WTC11 (cell line): ENCODE measurements around the gene CHST11. TPM values are rescaled to one million over a fixed set of nuclear protein-coding genes. Genes with fewer than 3 reads are reported as not detected.

Experiments used
- ATAC-seq: fragments of 200-7000 bp; cut with Tn5 transposase; 2 replicates; pipeline ENCODE4 v1.10.0; 2021; ENCODE audit warnings: mild to moderate bottlenecking, moderate library complexity
- CTCF ChIA-PET: fragments of 300-600 bp; sonication (Branson Sonifier 250); formaldehyde crosslinking; loops from one replicate; lab custom pipeline; 2021; ENCODE audit warnings: antibody characterized with exemption; lab: Charles Lee
- POLR2A ChIA-PET: fragments of 350-600 bp; sonication (Branson Sonifier 250); formaldehyde crosslinking; loops from one replicate; lab custom pipeline; 2021; ENCODE audit warnings: antibody characterized with exemption; lab: Charles Lee
- DNase-seq: peaks from one replicate; pipeline ENCODE4 v3.0.0; 2021; ENCODE audit warnings: low spot score
- H3K27ac Mint-ChIP-seq: 2 replicates; pipeline ENCODE4 v1.8.0; 2021; ENCODE audit warnings: mixed read lengths
- H3K27me3 Mint-ChIP-seq: 2 replicates; pipeline ENCODE4 v1.8.0; 2021; ENCODE audit warnings: low read depth, mild to moderate bottlenecking, moderate library complexity, mixed read lengths
- H3K36me3 Mint-ChIP-seq: 2 replicates; pipeline ENCODE4 v1.8.0; 2021; ENCODE audit warnings: mixed read lengths
- H3K4me1 Mint-ChIP-seq: 2 replicates; pipeline ENCODE4 v1.8.0; 2022; ENCODE audit warnings: mixed read lengths
- H3K4me3 Mint-ChIP-seq: 2 replicates; pipeline ENCODE4 v1.8.0; 2021; ENCODE audit warnings: mild to moderate bottlenecking, moderate library complexity, mixed read lengths
- H3K9me3 Mint-ChIP-seq: 2 replicates; pipeline ENCODE4 v1.8.0; 2021; ENCODE audit warnings: mixed read lengths
- ATF1 ChIP-seq: sonication (generic); formaldehyde crosslinking; IDR thresholded peaks from 2 replicates; pipeline ENCODE4 v1.8.1; 2023; ENCODE audit warnings: mild to moderate bottlenecking, moderate library complexity, missing genetic modification reagents
- CREM ChIP-seq: sonication (generic); formaldehyde crosslinking; IDR thresholded peaks from 2 replicates; pipeline ENCODE4 v1.8.1; 2022; ENCODE audit warnings: mild to moderate bottlenecking, missing genetic modification reagents, moderate library complexity
- FOXK1 ChIP-seq: sonication (generic); formaldehyde crosslinking; IDR thresholded peaks from 2 replicates; pipeline ENCODE4 v1.8.0; 2022; ENCODE audit warnings: mild to moderate bottlenecking, moderate library complexity, missing genetic modification reagents
- GRHL2 ChIP-seq: fragments of 250-450 bp; sonication (Bioruptor Pico); IDR thresholded peaks from 2 replicates; pipeline ENCODE4 v1.8.0; 2022; ENCODE audit warnings: mild to moderate bottlenecking, moderate library complexity; ENCODE audit not compliant: insufficient replicate concordance, severe bottlenecking
- MLX ChIP-seq: sonication (generic); formaldehyde crosslinking; IDR thresholded peaks from 2 replicates; pipeline ENCODE4 v1.8.1; 2023; ENCODE audit warnings: mild to moderate bottlenecking, missing genetic modification reagents, moderate library complexity
- PREB ChIP-seq: sonication (generic); formaldehyde crosslinking; IDR thresholded peaks from 2 replicates; pipeline ENCODE4 v1.8.1; 2022; ENCODE audit warnings: mild to moderate bottlenecking, missing genetic modification reagents, moderate library complexity, borderline replicate concordance
- PRRX2 ChIP-seq: fragments of 250-450 bp; sonication (Bioruptor Pico); IDR thresholded peaks from 2 replicates; pipeline ENCODE4 v1.8.0; 2021; ENCODE audit warnings: mild to moderate bottlenecking
- RORB ChIP-seq: fragments of 250-450 bp; sonication (Bioruptor Pico); IDR thresholded peaks from 2 replicates; pipeline ENCODE4 v1.9.0; 2021; ENCODE audit warnings: mild to moderate bottlenecking
- SP1 ChIP-seq: sonication (generic); formaldehyde crosslinking; conservative IDR thresholded peaks from 2 replicates; pipeline ENCODE4 v1.8.1; 2022; ENCODE audit warnings: missing genetic modification reagents
- TEAD1 ChIP-seq: sonication (generic); formaldehyde crosslinking; IDR thresholded peaks from 2 replicates; pipeline ENCODE4 v1.8.0; 2022; ENCODE audit warnings: mild to moderate bottlenecking, missing genetic modification reagents
- ZBTB43 ChIP-seq: sonication (generic); formaldehyde crosslinking; IDR thresholded peaks from 2 replicates; pipeline ENCODE4 v1.8.1; 2023; ENCODE audit warnings: mild to moderate bottlenecking, missing genetic modification reagents
- ZNF219 ChIP-seq: sonication (generic); formaldehyde crosslinking; IDR thresholded peaks from 2 replicates; pipeline ENCODE4 v1.8.0; 2023; ENCODE audit warnings: missing genetic modification reagents, mild to moderate bottlenecking, borderline replicate concordance
- ZNF425 ChIP-seq: fragments of 250-450 bp; sonication (Bioruptor Pico); conservative IDR thresholded peaks from 2 replicates; pipeline ENCODE4 v1.9.0; 2021; ENCODE audit warnings: mild to moderate bottlenecking
- total RNA-seq: library from RNA; stranded (reverse); gene quantifications from 3 replicates; pipeline ENCODE4 v1.2.3, GENCODE V29; 2021
- TF ChIP-seq, protein P1 (sequence below): sonication (generic); formaldehyde crosslinking; IDR thresholded peaks from 2 replicates; pipeline ENCODE4 v1.8.0; 2023; ENCODE audit warnings: missing genetic modification reagents, mild to moderate bottlenecking, borderline replicate concordance
- TF ChIP-seq, protein P2 (sequence below): fragments of 250-450 bp; sonication (Bioruptor Pico); IDR thresholded peaks from 2 replicates; pipeline ENCODE4 v1.9.0; 2021; ENCODE audit warnings: mild to moderate bottlenecking, borderline replicate concordance
- TF ChIP-seq, protein P3 (sequence below): sonication (generic); formaldehyde crosslinking; conservative IDR thresholded peaks from 2 replicates; pipeline ENCODE4 v1.8.1; 2022; ENCODE audit warnings: mild to moderate bottlenecking, missing genetic modification reagents
- TF ChIP-seq, protein P4 (sequence below): fragments of 250-450 bp; sonication (Bioruptor Pico); IDR thresholded peaks from 2 replicates; pipeline ENCODE4 v1.9.0; 2021; ENCODE audit warnings: mild to moderate bottlenecking

CHST11 gene
- total RNA-seq, 1 experiment from 2014 or later, result 24.2 TPM

GRCh38 chr12:104657726-104658484 is 201.2 kb downstream of the CHST11 start (continued):
- TF ChIP-seq, protein P1, sequence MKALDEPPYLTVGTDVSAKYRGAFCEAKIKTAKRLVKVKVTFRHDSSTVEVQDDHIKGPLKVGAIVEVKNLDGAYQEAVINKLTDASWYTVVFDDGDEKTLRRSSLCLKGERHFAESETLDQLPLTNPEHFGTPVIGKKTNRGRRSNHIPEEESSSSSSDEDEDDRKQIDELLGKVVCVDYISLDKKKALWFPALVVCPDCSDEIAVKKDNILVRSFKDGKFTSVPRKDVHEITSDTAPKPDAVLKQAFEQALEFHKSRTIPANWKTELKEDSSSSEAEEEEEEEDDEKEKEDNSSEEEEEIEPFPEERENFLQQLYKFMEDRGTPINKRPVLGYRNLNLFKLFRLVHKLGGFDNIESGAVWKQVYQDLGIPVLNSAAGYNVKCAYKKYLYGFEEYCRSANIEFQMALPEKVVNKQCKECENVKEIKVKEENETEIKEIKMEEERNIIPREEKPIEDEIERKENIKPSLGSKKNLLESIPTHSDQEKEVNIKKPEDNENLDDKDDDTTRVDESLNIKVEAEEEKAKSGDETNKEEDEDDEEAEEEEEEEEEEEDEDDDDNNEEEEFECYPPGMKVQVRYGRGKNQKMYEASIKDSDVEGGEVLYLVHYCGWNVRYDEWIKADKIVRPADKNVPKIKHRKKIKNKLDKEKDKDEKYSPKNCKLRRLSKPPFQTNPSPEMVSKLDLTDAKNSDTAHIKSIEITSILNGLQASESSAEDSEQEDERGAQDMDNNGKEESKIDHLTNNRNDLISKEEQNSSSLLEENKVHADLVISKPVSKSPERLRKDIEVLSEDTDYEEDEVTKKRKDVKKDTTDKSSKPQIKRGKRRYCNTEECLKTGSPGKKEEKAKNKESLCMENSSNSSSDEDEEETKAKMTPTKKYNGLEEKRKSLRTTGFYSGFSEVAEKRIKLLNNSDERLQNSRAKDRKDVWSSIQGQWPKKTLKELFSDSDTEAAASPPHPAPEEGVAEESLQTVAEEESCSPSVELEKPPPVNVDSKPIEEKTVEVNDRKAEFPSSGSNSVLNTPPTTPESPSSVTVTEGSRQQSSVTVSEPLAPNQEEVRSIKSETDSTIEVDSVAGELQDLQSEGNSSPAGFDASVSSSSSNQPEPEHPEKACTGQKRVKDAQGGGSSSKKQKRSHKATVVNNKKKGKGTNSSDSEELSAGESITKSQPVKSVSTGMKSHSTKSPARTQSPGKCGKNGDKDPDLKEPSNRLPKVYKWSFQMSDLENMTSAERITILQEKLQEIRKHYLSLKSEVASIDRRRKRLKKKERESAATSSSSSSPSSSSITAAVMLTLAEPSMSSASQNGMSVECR (CRISPR knock-in tag), result no peak
- no peak for TF ChIP-seq MLX
- no peak for TF ChIP-seq FOXK1 (CRISPR knock-in tag)
- TF ChIP-seq, protein P2, sequence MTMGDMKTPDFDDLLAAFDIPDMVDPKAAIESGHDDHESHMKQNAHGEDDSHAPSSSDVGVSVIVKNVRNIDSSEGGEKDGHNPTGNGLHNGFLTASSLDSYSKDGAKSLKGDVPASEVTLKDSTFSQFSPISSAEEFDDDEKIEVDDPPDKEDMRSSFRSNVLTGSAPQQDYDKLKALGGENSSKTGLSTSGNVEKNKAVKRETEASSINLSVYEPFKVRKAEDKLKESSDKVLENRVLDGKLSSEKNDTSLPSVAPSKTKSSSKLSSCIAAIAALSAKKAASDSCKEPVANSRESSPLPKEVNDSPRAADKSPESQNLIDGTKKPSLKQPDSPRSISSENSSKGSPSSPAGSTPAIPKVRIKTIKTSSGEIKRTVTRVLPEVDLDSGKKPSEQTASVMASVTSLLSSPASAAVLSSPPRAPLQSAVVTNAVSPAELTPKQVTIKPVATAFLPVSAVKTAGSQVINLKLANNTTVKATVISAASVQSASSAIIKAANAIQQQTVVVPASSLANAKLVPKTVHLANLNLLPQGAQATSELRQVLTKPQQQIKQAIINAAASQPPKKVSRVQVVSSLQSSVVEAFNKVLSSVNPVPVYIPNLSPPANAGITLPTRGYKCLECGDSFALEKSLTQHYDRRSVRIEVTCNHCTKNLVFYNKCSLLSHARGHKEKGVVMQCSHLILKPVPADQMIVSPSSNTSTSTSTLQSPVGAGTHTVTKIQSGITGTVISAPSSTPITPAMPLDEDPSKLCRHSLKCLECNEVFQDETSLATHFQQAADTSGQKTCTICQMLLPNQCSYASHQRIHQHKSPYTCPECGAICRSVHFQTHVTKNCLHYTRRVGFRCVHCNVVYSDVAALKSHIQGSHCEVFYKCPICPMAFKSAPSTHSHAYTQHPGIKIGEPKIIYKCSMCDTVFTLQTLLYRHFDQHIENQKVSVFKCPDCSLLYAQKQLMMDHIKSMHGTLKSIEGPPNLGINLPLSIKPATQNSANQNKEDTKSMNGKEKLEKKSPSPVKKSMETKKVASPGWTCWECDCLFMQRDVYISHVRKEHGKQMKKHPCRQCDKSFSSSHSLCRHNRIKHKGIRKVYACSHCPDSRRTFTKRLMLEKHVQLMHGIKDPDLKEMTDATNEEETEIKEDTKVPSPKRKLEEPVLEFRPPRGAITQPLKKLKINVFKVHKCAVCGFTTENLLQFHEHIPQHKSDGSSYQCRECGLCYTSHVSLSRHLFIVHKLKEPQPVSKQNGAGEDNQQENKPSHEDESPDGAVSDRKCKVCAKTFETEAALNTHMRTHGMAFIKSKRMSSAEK (CRISPR knock-in tag), result no peak
- TF ChIP-seq ZNF219 (CRISPR knock-in tag), result no peak
- TF ChIP-seq GRHL2 (CRISPR knock-in tag), result no peak
- TF ChIP-seq ZNF425, result no peak
- no peak for TF ChIP-seq RORB (CRISPR knock-in tag)

- H3K27ac Mint-ChIP-seq, result no peak overlapping the region
- H3K36me3 Mint-ChIP-seq, result no peaks in the 10 kb centered on the region
- ChIA-PET CTCF (interaction anchor here (2.8 kb wide), 1 partner anchor 277 kb away, joined by 11 read pairs; no protein-coding TSS in a partner anchor), POLR2A (no interaction called here)
- ATAC-seq, result no peak
- H3K27me3 Mint-ChIP-seq, result no peaks in the 10 kb centered on the region
- no peaks in the 10 kb centered on the region for H3K9me3 Mint-ChIP-seq
- H3K4me3 Mint-ChIP-seq, result no peak overlapping the region
- peaks cover 45% of the 10 kb centered on the region for H3K4me1 Mint-ChIP-seq
- DNase-seq, result no peak
- TF ChIP-seq ZNF425 (no peak), CREM (CRISPR knock-in tag) (no peak), PREB (CRISPR knock-in tag) (no peak), ATF1 (no peak), TEAD1 (CRISPR knock-in tag) (no peak), PRRX2 (no peak), ZBTB43 (CRISPR knock-in tag) (no peak), SP1 (CRISPR knock-in tag) (no peak)
- TF ChIP-seq, protein P3, sequence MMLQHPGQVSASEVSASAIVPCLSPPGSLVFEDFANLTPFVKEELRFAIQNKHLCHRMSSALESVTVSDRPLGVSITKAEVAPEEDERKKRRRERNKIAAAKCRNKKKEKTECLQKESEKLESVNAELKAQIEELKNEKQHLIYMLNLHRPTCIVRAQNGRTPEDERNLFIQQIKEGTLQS (CRISPR knock-in tag), result no peak
- TF ChIP-seq, protein P4, sequence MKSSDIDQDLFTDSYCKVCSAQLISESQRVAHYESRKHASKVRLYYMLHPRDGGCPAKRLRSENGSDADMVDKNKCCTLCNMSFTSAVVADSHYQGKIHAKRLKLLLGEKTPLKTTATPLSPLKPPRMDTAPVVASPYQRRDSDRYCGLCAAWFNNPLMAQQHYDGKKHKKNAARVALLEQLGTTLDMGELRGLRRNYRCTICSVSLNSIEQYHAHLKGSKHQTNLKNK (CRISPR knock-in tag), result no peak
Observed at GRCh38 chr12:104659058-104659457, 202.3 kb downstream of the CHST11 start.
